AG08396 (cell line): Measurements from ENCODE around the gene ATP9B.

ENCODE experiments used
- DNase-seq: peaks from one replicate; pipeline ENCODE4 v3.0.0; 2012; ENCODE audit warnings: low spot score, mixed read lengths

Gene ATP9B

GRCh38 chr18:79199691-79200374 is 130.6 kb downstream of the ATP9B start:
- DNase-seq = peak; percentile 39

- peak; percentile 28 for DNase-seq
Observed at GRCh38 chr18:79200546-79201268, 131.5 kb downstream of the ATP9B start.

- no peak for DNase-seq
Observed at GRCh38 chr18:79203017-79203605, 133.9 kb downstream of the ATP9B start.

- no peak for DNase-seq
Observed at GRCh38 chr18:79204889-79205807, 136.0 kb downstream of the ATP9B start.

- no peak for DNase-seq
Observed at GRCh38 chr18:79206444-79206843, 137.2 kb downstream of the ATP9B start.

- no peak for DNase-seq
Observed at GRCh38 chr18:79208906-79209305, 139.7 kb downstream of the ATP9B start.

- DNase-seq = no peak
Observed at GRCh38 chr18:79210002-79210910, 141.1 kb downstream of the ATP9B start.

GRCh38 chr18:79211844-79212243 is 142.7 kb downstream of the ATP9B start:
- no peak for DNase-seq

GRCh38 chr18:79214056-79214455 is 144.9 kb downstream of the ATP9B start:
- no peak for DNase-seq

GRCh38 chr18:79216176-79216575 is 147.0 kb downstream of the ATP9B start:
- no peak for DNase-seq

GRCh38 chr18:79217979-79218604 is 148.9 kb downstream of the ATP9B start:
- DNase-seq = no peak

- no peak for DNase-seq
Observed at GRCh38 chr18:79218605-79219190, 149.5 kb downstream of the ATP9B start.

- DNase-seq = no peak
Observed at GRCh38 chr18:79221136-79221535, 151.9 kb downstream of the ATP9B start.

- DNase-seq = no peak
Observed at GRCh38 chr18:79222790-79223189, 153.6 kb downstream of the ATP9B start.

- DNase-seq = no peak
Observed at GRCh38 chr18:79223431-79223830, 154.2 kb downstream of the ATP9B start.

GRCh38 chr18:79224381-79224780 is 155.2 kb downstream of the ATP9B start:
- DNase-seq = no peak

- DNase-seq = no peak
Observed at GRCh38 chr18:79227621-79228020, 158.4 kb downstream of the ATP9B start.

- DNase-seq = no peak
Observed at GRCh38 chr18:79229431-79229830, 160.2 kb downstream of the ATP9B start.

GRCh38 chr18:79234438-79234837 is 165.2 kb downstream of the ATP9B start:
- no peak for DNase-seq

GRCh38 chr18:79239631-79240030 is 170.4 kb downstream of the ATP9B start:
- no peak for DNase-seq
